Adipose tissue (tissue), 3 donors: ENCODE data around the gene PLEK. TPM values are rescaled to one million over a fixed set of nuclear protein-coding genes. Genes with fewer than 3 reads are reported as not detected.
"Not testable (repeated sequence)": the region's sequence is repeated elsewhere in the genome, so short reads cannot be mapped to it uniquely, and the experiment has no call there.

Experiments
- H3K27ac ChIP-seq: one replicate; pipeline ENCODE4 v1.5.1; 2013; ENCODE audit warnings: low read depth, low read length
- WGBS, 3 donors: extraction: QIAGEN DNeasy Blood & Tissue Kit; methylation state at CpG; one replicate each; pipeline ENCODE4 v1.1.7; 2013; 5-methylcytosine and 5-hydroxymethylcytosine counted together
- polyA plus RNA-seq, 3 donors: library from polyadenylated mRNA; stranded (reverse); fragments of 200-250 nt; gene quantifications; one replicate each; pipeline ENCODE4 v1.2.3, GENCODE V29; 2013
- donor health status: healthy with polysubstance abuse.
- donor health status: Bipolar disorder and iron deficiency.
- donor health status: healthy.

The PLEK gene
- polyA plus RNA-seq, 3 donors, result 1.6 to 52.2 (median 18.2) TPM

DNA sequence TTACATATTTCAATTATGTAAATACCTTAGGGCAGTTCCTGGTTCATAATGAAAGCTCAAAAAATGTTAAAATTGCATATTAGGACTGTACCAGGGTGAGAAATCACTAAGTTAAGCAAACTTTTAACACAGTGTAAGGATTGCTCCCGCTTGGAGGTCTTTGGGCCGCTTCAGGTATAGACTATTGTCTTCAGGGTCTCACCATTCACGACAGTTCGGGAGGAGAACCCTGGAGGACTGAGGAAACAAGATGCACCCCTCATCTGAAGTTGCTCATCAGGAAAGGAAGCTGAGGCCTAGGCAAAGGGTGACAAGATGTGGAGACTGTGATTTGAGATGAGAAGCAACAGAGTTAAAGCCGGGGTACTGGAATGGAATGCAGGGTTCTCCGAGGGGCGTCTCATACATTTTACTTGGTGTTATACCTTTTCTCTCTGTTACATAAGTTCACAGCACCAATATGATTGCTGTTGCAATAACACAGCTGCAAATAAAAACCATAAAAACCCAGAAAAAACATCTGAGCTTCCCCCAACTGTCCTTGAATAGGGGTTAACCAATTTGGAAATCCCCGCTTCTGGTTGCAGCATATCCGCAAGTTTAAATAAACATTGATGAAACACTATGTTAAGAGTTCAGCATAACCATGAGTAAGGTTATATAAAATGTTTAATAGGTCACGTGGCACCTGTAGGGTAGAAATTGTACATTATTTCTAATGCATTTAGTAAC lies 61.9 kb downstream of the PLEK start:
- WGBS, 3 donors, result 55 to 84% (median 57%) methylated on average over 10 of the region's 10 CpGs
- no peak overlapping the region for H3K27ac ChIP-seq

DNA sequence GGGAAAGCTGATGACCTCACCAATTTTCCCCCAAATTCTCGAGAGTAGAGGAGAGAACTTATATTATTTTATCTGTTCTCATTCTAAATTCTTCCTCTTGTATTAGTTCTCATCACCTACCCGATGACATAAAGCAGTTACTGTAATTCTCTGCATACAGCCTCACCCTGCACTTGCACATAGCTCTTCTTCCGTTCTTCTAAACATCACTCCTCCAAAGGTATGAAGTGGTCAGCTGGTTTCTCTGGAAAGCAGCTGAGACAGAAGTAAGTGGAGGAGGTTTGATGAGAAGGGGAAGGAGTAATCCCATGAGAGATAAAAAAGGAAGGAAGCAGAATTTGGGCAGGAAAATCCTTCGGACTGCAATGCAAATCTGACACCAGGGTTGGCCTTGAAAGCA lies 63.0 kb downstream of the PLEK start:
- WGBS, 3 donors, result 21 to 68% (median 22%) methylated on average over 4 of the region's 4 CpGs
- H3K27ac ChIP-seq, result no peak overlapping the region

DNA sequence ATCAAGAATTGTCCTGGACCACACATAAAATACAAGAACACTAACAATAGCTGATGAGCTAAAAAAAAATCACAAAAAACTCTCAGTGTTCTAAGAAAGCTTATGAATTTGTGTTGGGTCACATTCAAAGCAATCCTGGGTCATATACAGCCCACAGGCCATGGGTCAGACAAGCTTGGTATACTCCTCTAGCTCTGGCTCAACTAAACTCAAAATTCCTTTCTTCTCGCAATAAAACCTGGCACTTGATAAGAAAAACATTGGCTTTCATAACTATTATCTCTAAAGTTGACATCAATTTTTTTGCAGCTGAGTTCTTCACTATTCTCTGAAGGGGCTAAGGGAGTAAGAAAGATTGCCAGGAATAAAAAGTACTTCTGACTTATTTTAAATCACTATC lies 63.7 kb downstream of the PLEK start:
- no peak overlapping the region for H3K27ac ChIP-seq
- 47 to 72% (median 59%) methylated on average over 1 of the region's 1 CpG for WGBS, 3 donors

DNA sequence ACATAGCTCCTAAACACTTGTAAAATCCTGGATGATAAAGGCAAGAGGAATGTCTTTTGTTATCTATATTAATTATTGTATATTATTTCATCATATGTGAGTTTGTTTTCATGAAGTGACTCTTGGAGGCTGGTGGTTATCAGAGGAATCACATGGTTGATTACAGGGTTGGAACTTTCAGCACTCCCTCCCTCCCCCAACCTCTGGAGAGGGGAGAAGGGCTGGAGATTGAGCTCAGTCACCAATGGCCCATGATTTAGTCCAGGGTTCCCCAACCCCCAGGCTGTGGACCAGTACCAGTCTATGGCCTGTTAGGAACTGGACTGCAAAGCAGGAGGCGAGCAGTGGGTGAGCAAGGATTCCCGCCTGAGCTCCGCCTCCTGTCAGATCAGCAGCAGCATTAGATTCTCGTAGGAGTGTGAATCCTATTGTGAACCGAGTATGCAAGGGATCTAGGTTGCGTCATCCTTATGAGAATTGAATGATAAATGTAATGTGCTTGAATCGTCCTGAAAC lies 64.3 kb downstream of the PLEK start:
- no peak overlapping the region for H3K27ac ChIP-seq
- 63 to 69% (median 68%) methylated on average over 7 of the region's 7 CpGs for WGBS, 3 donors

DNA sequence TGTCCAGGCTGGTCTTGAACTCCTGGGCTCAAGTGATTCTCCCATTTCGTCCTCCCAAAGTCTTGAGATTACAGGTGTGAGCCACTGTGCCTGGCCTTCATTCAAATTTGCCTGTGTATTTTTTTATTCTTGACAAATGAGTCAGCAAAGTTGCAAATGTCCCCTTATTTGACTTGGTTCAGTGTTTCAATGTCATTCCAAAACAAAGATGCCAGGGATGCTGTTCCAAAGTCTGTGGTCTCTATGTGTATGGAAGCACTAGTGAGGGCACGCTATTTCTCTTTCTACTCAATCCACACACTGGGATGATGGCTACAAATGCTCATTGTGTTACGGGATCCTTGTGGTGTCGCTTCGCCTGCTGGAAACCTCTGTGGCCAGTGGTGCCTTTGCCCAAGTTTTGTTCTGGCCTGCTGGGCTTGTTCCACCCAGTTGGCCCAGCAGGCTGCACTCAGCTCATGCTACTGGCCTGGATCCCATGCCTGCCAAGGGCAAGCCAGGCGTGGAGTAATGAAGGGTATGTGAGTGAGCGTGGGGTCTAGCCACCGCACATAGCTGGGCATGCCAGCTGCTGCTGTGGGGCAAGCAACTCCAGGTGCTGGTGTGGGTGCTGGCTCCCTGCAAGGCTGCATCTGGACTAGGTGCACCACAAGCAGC lies 66.4 kb downstream of the PLEK start:
- no peak overlapping the region for H3K27ac ChIP-seq
- 79 to 81% (median 79%) methylated on average over 8 of the region's 8 CpGs for WGBS, 3 donors

DNA sequence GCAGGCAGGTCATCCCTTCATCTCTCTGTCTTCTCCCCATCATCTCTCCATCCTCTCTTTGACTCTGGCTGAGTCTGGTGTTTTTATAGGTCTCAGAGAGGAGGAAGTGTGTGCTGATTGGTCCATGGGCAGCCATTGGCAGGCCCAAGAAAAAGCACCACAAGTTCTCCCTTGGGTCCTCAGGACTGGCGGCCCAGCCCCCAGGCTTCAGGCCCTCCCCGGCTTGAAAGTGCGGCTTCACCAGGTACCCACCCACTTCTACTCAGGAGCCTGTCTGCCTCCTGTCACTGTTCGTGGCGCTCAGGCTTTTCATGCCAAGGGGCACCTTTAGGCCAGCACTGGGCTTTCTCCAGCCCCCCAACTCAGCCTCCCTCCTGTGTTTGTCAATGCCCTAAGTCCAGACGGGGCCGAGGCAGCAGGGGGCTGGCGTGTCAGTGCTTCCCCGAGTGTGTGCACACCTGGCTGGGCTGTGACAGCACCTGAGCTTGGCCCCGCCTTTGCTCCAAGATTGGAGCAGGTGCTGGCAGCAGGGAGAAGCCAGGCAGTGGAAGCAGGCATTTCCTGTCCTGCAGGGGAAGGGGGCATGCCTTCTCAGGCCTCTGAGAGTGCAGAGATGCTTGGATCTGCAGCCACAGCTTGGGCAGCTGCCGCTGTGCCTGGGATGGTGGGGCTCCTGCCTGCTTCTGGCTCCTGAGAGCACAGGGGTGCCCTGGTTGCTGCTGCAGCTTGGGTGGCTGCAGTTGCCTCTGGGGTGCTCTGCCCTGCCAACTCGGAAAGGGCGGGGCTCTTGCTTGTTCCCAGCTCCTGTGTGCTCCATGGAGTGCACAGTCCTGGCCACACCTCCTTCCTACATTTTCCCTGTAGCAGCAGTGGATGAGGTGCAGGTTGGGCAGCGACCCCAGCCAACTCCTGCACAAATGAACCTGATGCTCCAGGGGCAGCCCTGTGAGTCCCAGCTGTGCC lies 67.9 kb downstream of the PLEK start:
- H3K27ac ChIP-seq, result no peak overlapping the region
- WGBS, 3 donors, result 65 to 88% (median 85%) methylated on average over 14 of the region's 14 CpGs

DNA sequence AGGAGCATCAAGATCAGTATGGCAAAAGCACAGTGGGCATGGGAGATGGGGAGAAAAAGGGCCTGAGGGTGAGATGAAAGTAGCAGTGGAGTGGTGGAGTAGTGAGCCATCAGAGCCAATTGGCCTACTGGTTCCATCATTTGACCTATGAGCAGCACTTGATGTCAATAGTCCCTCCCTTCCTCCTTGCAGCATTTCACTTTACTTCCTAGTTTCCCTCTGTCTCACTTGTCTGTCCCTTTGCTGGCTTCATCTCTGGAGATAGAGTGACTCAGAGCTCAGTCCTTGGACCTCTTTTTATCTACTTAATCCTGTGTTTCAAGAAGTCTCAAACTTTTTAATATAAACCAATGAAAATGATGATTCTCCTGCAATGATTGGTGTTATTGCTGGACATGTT lies 69.9 kb downstream of the PLEK start:
- H3K27ac ChIP-seq, result no peak overlapping the region

DNA sequence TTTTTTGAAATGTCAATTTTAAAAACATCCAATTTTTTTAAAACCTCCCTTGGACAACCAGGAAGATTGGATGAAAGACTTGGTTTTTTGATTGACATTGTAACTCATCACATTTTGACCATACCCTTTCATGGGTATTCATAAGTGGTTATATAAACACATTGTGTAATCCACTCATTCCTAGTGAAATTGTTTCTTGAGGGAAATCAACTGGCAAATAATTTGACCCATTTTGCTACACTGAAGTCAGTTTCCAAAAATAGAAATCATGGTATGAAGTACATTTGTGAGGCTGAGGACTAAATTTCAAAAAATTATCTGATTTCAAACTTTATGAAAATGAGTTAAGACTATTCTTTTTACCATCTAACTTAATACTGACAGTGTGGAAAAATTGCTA lies 70.5 kb downstream of the PLEK start:
- no peak overlapping the region for H3K27ac ChIP-seq

DNA sequence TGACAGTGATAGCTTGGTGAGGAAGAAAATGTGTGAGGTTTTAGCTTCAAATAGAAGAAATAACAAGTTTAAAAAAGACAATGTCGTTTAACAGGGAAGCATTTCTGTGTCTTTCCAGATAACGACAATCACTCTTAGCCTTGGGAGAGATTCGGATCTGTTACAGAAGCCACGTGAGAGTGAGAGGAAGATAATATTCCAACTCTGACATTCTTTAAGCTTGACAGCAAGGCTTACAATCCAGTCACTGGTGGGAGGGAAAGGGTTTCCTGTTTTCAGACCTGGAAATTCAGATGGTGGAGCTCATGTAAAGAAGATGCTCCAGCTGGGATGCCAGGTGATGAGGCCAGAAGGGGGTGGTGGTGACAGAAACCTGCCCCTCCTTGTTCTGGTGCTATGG lies 71.2 kb downstream of the PLEK start:
- WGBS, 3 donors, result 29 to 51% (median 43%) methylated on average over 4 of the region's 4 CpGs
- no peak overlapping the region for H3K27ac ChIP-seq

DNA sequence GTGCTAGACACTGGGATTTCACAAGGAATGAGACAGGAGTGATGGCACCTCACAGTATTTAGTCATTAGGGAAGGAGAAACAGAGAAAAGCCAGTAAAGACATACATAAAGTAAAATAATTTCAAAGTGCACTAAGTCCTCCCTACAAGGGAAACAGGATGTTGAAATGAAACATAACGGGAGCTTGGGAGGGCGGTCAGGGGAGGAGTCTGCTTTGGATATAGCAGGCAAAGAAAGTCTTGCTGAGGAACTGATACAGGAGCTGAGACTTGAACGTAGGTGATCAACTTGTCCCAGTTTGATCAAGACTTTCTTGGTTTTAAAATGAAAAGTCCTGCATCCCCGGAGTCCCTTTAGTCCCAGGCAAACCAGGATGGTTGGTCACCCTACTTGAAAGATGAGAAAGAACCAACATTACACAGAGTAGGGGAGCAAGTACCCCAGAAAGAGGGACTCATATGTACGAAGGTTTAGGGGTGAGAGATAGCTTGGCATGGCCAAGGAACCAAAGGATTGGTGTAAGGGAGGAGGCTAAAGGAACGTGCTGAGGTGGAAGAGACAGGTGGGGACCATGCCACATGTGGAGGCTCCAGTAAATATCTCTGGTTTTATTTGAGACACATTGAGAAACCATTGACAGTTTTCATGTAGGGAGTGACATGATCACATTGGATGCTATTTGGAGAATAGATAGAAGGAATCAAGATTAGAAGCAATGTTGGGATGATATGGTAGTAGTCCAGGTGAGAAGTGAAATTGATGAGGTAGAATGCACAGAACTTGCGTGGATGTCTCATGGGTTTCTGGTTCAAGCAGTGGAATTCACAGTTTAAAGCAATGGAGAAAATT lies 73.6 kb downstream of the PLEK start:
- 56 to 88% (median 64%) methylated on average over 7 of the region's 7 CpGs for WGBS, 3 donors
- no peak overlapping the region for H3K27ac ChIP-seq

DNA sequence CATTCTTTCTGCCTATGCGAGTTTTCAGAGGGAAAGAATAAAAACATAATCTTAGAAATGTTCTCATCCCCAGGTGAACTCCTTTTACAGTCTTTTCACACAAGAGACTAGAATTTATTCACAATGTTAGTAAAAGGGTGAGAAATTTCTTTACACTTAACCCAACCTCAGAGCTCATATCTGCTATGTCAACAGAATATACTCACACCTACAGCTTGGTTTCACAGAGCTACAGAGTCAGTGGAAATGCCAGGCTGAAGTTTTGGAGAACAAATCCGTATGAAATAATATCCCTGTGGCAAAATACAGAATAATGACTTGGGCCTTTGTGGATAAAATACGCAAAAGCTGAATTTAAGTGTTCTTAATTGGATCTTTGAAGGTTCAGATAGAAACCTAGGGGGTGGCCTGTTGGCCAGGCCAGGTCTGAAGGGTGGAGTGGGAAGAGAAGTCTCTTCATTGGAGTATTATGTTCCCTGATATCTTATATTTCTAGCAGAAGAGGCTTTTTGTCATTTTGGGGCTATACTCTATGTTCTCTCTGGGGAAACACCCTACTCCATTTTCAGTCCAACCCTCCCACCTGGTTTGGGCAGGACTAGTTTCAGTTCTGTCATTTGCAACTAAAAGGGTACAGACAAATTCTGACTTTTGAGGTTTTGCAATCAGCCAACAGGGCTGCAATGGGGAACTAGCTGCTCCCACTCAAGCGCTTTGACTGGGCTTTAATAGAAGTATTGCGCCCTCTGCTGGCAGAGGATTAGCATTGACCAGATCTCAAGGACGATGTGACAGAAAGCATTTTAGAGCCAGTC lies 76.3 kb downstream of the PLEK start:
- H3K27ac ChIP-seq, result no peak overlapping the region
- WGBS, 3 donors, result 36 to 41% (median 38%) methylated on average over 6 of the region's 6 CpGs

DNA sequence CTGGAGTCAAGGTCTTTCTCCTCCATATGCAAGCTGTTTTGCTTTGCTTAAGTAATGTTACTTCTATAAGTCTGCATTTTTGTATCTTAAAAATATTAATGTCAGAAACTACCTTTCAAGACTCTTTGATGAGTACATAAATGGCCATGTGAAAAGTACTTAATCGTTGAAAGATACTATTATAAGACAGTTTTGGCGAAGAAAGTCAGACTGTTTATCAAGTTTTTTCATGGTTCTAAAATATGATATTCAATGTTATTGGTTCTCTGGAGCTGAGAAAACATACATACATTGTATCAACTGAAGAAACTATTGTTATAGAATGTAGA lies 76.9 kb downstream of the PLEK start:
- H3K27ac ChIP-seq, result no peak overlapping the region
- 70 to 89% (median 86%) methylated on average over 2 of the region's 2 CpGs for WGBS, 3 donors

DNA sequence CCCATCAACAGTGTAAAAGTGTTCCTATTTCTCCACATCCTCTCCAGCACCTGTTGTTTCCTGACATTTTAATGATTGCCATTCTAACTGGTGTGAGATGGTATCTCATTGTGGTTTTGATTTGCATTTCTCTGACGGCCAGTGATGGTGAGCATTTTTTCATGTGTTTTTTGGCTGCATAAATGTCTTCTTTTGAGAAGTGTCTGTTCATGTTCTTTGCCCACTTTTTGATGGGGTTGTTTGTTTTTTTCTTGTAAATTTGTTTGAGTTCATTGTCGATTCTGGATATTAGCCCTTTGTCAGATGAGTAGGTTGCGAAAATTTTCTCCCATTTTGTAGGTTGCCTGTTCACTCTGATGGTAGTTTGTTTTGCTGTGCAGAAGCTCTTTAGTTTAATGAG lies 81.3 kb downstream of the PLEK start:
- WGBS, 3 donors, result 68 to 100% (median 88%) methylated on average over 1 to 3 of the region's 3 CpGs

More for the DNA sequence above, 81.3 kb downstream of the PLEK start:
- H3K27ac ChIP-seq, result not testable (repeated sequence)

Other genes with a start within 250 kb of the PLEK start
- gene PNO1, start 207.4 kb upstream of the PLEK start, polyA plus RNA-seq, result 10 to 100 TPM in 2 of 3 donors, 1 to 10 TPM in 1; 6.3 to 23.4 (median 13.0) TPM
- 10 to 100 TPM; 11.3 to 42.4 (median 27.0) TPM for gene PPP3R1, start 112.8 kb upstream of the PLEK start, polyA plus RNA-seq
- 10 to 100 TPM in 2 of 3 donors, 1 to 10 TPM in 1; 3.9 to 62.2 (median 26.6) TPM for gene CNRIP1, start 45.3 kb upstream of the PLEK start, polyA plus RNA-seq
- gene FBXO48, start 102.0 kb downstream of the PLEK start, polyA plus RNA-seq, result under 1 TPM; 0.44 to 0.56 (median 0.48) TPM
- under 1 TPM; 0.45 to 0.94 (median 0.67) TPM for gene APLF, start 102.3 kb downstream of the PLEK start, polyA plus RNA-seq